ENCODE measurements around the gene LCA5.

GRCh38 chr6:79506251-79506650 lies 31.0 kb downstream of the LCA5 start:
- TF ChIP-seq CTCF (IDR thresholded peaks at IDR 0.05) = no peak
- no peak for TF ChIP-seq POLR2A (IDR thresholded peaks at IDR 0.05)
- TF ChIP-seq POLR2AphosphoS5 (IDR thresholded peaks at IDR 0.05) = no peak
